ENCODE data around the gene BRD9. TPM values are rescaled to one million over a fixed set of nuclear protein-coding genes. Genes with fewer than 3 reads are reported as not detected.

Gene BRD9
- total and polyA plus RNA-seq, 2 donors (not counting 3 experiments of a cell fraction or from before 2014, with no cell fraction given), result 17.6 to 67.6 TPM

DNA sequence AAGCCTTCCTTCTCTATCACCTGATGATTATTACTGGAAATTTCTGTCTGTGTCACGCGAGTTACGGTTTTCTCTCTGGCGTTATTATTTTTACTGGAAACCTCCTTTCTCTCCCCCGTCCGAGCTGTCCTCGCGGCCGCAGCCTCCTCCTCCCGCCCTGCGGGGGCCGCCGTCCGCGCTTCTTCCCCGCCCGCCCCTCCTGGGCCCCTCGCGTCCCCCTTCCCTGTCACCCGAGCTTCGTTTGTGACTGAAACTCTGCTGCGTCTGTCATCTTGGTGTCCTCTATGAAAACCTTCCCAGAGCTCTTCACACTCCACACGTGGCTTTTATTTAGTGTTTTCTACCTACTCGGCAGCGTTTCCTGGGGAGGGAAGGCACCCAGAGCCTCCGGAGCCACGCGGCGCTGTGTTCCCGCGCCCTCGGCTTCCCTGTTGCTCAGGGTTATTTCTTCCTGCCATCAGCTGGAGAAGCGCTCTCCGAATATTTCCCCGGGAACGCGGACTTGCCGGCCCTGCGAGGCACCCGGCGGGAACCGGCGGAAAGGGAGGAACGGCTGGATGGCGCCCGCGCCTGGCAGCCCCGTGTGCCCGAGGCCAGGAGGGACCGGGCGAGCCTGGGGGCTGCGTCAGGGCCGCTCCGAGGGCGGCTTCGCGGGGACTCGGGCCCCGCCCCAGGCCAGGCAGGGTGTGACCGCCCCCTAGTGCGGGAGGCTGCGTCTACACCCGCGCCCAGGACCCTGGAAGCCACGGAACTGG is 34.0 kb upstream of the BRD9 start:
- Histone ChIP-seq H3K27me3 (ENCODE audit: control insufficient read depth in 2 of 2, insufficient read depth in 2 of 2, low read length in 2 of 2) (peaks cover 2 to 10% of the 10 kb centered on the region in 2 experiments), H3K79me2 (ENCODE audit: control insufficient read depth, insufficient read depth, low read length) (no peaks in the 10 kb centered on the region), H3K4me1 (ENCODE audit: control insufficient read depth, extremely low read depth, insufficient read depth, low read length) (peaks cover 4% of the 10 kb centered on the region), H3K9ac (replicated peaks; ENCODE audit: extremely low read depth, insufficient read depth, low read length) (peak overlapping the region; percentile 17), H3K9me3 (replicated peaks; ENCODE audit: control insufficient read depth, insufficient read depth, low read length) (no peaks in the 10 kb centered on the region), H3K4me2 (ENCODE audit: insufficient read depth, low read length) (peak overlapping the region; percentile 77), H3K9me1 (replicated peaks; ENCODE audit: control insufficient read depth, extremely low read depth, insufficient read depth, low read length) (no peaks in the 10 kb centered on the region), H3K36me3 (ENCODE audit: control insufficient read depth in 2 of 2, extremely low read depth in 1 of 2, insufficient read depth in 2 of 2, low read length in 2 of 2) (no peaks in the 10 kb centered on the region), H3K27ac (ENCODE audit: insufficient read depth, low read depth, low read length) (no peak overlapping the region), H2AFZ (ENCODE audit: low read depth, low read length) (peak overlapping the region; percentile 82), H4K20me1 (replicated peaks; ENCODE audit: control insufficient read depth, extremely low read depth, insufficient read depth, low read length) (no peaks in the 10 kb centered on the region), H3K4me3 (replicated peaks in 1 of 3; ENCODE audit: insufficient read depth in 1 of 3, low read depth in 1 of 3, low read length in 3 of 3) (peak overlapping the region; percentile 16 to 55 (median 30))
- TF ChIP-seq FOS (IDR thresholded peaks at IDR 0.05; ENCODE audit: borderline replicate concordance, insufficient read depth, low read length) (no peak), GATA2 (IDR thresholded peaks at IDR 0.05; ENCODE audit: insufficient read depth, insufficient read length, low read depth, low read length) (no peak), EZH2 (IDR thresholded peaks at IDR 0.05; ENCODE audit: borderline replicate concordance, low read depth, low read length, severe bottlenecking) (peak; percentile 56), JUN (IDR thresholded peaks at IDR 0.05; ENCODE audit: borderline replicate concordance, insufficient read depth, insufficient read length, low read depth) (no peak)
- TF ChIP-seq, protein P1, sequence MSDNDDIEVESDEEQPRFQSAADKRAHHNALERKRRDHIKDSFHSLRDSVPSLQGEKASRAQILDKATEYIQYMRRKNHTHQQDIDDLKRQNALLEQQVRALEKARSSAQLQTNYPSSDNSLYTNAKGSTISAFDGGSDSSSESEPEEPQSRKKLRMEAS (IDR thresholded peaks at IDR 0.05; ENCODE audit: insufficient read depth, insufficient read length), result no peak
- TF ChIP-seq, protein P2, sequence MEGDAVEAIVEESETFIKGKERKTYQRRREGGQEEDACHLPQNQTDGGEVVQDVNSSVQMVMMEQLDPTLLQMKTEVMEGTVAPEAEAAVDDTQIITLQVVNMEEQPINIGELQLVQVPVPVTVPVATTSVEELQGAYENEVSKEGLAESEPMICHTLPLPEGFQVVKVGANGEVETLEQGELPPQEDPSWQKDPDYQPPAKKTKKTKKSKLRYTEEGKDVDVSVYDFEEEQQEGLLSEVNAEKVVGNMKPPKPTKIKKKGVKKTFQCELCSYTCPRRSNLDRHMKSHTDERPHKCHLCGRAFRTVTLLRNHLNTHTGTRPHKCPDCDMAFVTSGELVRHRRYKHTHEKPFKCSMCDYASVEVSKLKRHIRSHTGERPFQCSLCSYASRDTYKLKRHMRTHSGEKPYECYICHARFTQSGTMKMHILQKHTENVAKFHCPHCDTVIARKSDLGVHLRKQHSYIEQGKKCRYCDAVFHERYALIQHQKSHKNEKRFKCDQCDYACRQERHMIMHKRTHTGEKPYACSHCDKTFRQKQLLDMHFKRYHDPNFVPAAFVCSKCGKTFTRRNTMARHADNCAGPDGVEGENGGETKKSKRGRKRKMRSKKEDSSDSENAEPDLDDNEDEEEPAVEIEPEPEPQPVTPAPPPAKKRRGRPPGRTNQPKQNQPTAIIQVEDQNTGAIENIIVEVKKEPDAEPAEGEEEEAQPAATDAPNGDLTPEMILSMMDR (IDR thresholded peaks at IDR 0.05; ENCODE audit: extremely low read depth in 1 of 2, insufficient read depth in 1 of 2, low read depth in 1 of 2, low read length in 2 of 2), result peak; percentile 43 to 72
- FAIRE-seq (peak; percentile 24), DNase-seq (ENCODE audit: low read depth, low spot score) (peak; percentile 38)
- no TSS peak for BruUV-seq (replicated peaks)
- intact Hi-C loops (cut with micrococcal nuclease) (no loop called here), dilution Hi-C loops (cut with MboI; ENCODE audit: extremely low pct_ligation_motif_present, low sequenced_read_pairs) (no loop called here)
- POLR2A ChIA-PET, result no interaction called here
- CTCF ChIA-PET, result interaction anchor here (1.0 to 1.7 kb wide), 5 partner anchors 22 to 259 kb away, joined by 3 to 7 read pairs (median 3); no protein-coding TSS in a partner anchor

Data from endothelial cell of umbilical vein (primary cell).